ENCODE measurements around the gene RNASE7.
A peak's percentile ranks its signal among the peaks of the same experiment; 100 is the strongest.

RNASE7 gene

GRCh38 chr14:21088687-21089086 is 46.5 kb downstream of the RNASE7 start:
- DNase-seq: no peak

GRCh38 chr14:21089271-21089670 is 47.1 kb downstream of the RNASE7 start:
- no peak for DNase-seq

- no peak for DNase-seq
Observed at GRCh38 chr14:21089877-21090193, 47.7 kb downstream of the RNASE7 start.

- no peak for DNase-seq
Observed at GRCh38 chr14:21090194-21090939, 48.2 kb downstream of the RNASE7 start.

GRCh38 chr14:21090940-21091663 is 48.9 kb downstream of the RNASE7 start:
- DNase-seq: no peak

- no peak for DNase-seq
Observed at GRCh38 chr14:21091821-21092272, 49.7 kb downstream of the RNASE7 start.

- peak; percentile 87 to 90 for DNase-seq
Observed at GRCh38 chr14:21092273-21093011, 50.3 kb downstream of the RNASE7 start.

- DNase-seq: no peak
Observed at GRCh38 chr14:21093018-21093417, 50.9 kb downstream of the RNASE7 start.

Data from CD4-positive, alpha-beta T cell treated with Interleukin-1 beta for 1 hour (primary cell).